H1 (cell line): ENCODE data around the gene RPS3. TPM values are rescaled to one million over a fixed set of nuclear protein-coding genes. Genes with fewer than 3 reads are reported as not detected.

Source experiments
- CTCF ChIA-PET: fragments of 300-600 bp; sonication (Branson Sonifier 250); formaldehyde crosslinking; loops from one replicate; lab custom pipeline; 2021; ENCODE audit not compliant: partially characterized antibody; lab: Charles Lee
- POLR2A ChIA-PET: fragments of 300-600 bp; sonication (Branson Sonifier 250); formaldehyde crosslinking; loops from one replicate; lab custom pipeline; 2021; ENCODE audit warnings: inconsistent platforms; ENCODE audit not compliant: partially characterized antibody; lab: Charles Lee
- DNase-seq, 2 experiments: peaks; one replicate each; pipeline versions ENCODE4 v3.0.0 to v3.0.0-alpha.2; 2010 to 2022; ENCODE audit warnings: low spot score in 2 of 2, low read depth in 1 of 2, mixed read lengths in 1 of 2
- FAIRE-seq: peaks from 2 replicates; lab custom pipeline; 2011; peaks lifted over from hg19 to GRCh38; lab: Jason Lieb, UNC
- H2AFZ ChIP-seq: 2 replicates; pipeline ENCODE4 v1.8.1; 2012; ENCODE audit warnings: low read length, inconsistent platforms
- H2AK5ac ChIP-seq: 2 replicates; pipeline ENCODE4 v1.6.1; 2013; ENCODE audit warnings: low read depth, low read length
- H2BK120ac ChIP-seq: replicated peaks from 2 replicates; pipeline ENCODE3; 2013; ENCODE audit warnings: low read depth, low read length, inconsistent platforms
- H2BK12ac ChIP-seq: 2 replicates; pipeline ENCODE4 v1.6.1; 2013; ENCODE audit warnings: low read depth, low read length
- H2BK15ac ChIP-seq: 2 replicates; pipeline ENCODE4 v1.6.1; 2013; ENCODE audit warnings: low read length
- H2BK20ac ChIP-seq: 2 replicates; pipeline ENCODE4 v1.6.1; 2013; ENCODE audit warnings: low read length
- H2BK5ac ChIP-seq: 2 replicates; pipeline ENCODE4 v1.6.1; 2013; ENCODE audit warnings: low read depth, low read length
- H3K14ac ChIP-seq: 2 replicates; pipeline ENCODE4 v1.6.1; 2013; ENCODE audit warnings: inconsistent platforms; ENCODE audit not compliant: insufficient read length
- H3K18ac ChIP-seq: 2 replicates; pipeline ENCODE4 v1.6.1; 2013; ENCODE audit warnings: low read length; ENCODE audit errors: extremely low read depth
- H3K23ac ChIP-seq: 2 replicates; pipeline ENCODE4 v1.6.1; 2013; ENCODE audit warnings: inconsistent platforms; ENCODE audit not compliant: insufficient read length
- H3K23me2 ChIP-seq: 2 replicates; pipeline ENCODE4 v1.6.1; 2013; ENCODE audit warnings: low read depth, low read length
- H3K27ac ChIP-seq: 2 replicates; pipeline ENCODE4 v1.6.1; 2011; ENCODE audit warnings: low read depth, low read length, inconsistent platforms
- H3K27me3 ChIP-seq, 4 experiments: replicated peaks in 1 of 4; 1 replicate in 1 of 4; 2 replicates in 3 of 4; pipeline versions ENCODE4 v1.6.1 to v1.8.1; 2011 to 2013; ENCODE audit warnings: low read length in 3 of 4, mild to moderate bottlenecking in 3 of 4, inconsistent platforms in 2 of 4, mixed read lengths in 2 of 4, moderate library complexity in 1 of 4; ENCODE audit not compliant: control insufficient read depth in 3 of 4, insufficient read depth in 3 of 4; ENCODE audit errors: extremely low read depth in 1 of 4
- H3K36me3 ChIP-seq, 4 experiments: 2 replicates each; pipeline versions ENCODE4 v1.6.1 to v1.8.1; 2011 to 2013; ENCODE audit warnings: mild to moderate bottlenecking in 4 of 4, low read length in 3 of 4, moderate library complexity in 2 of 4, control low read depth in 1 of 4, inconsistent platforms in 1 of 4; ENCODE audit not compliant: insufficient read depth in 4 of 4, control insufficient read depth in 2 of 4
- H3K4ac ChIP-seq: replicated peaks from 2 replicates; pipeline ENCODE3; 2013; ENCODE audit warnings: low read length, low read depth, mixed read lengths, inconsistent platforms; ENCODE audit not compliant: insufficient read length
- H3K4me1 ChIP-seq, 4 experiments: replicated peaks in 1 of 4; 1 replicate in 1 of 4; 2 replicates in 3 of 4; pipeline versions ENCODE4 v1.6.1 to v1.8.1; 2011 to 2013; ENCODE audit warnings: low read length in 3 of 4, inconsistent platforms in 2 of 4, mixed read lengths in 1 of 4; ENCODE audit not compliant: insufficient read depth in 4 of 4, control insufficient read depth in 3 of 4
- H3K4me2 ChIP-seq, 2 experiments: 2 replicates each; pipeline versions ENCODE4 v1.6.1 to v1.8.1; 2011 to 2013; ENCODE audit warnings: low read depth in 2 of 2, low read length in 2 of 2, control low read depth in 1 of 2, inconsistent platforms in 1 of 2, mild to moderate bottlenecking in 1 of 2; ENCODE audit not compliant: insufficient read depth in 1 of 2
- H3K4me3 ChIP-seq, 4 experiments: fragments of 200-600, 300-600 bp in 1 of 4; sonication (generic), shearing (Covaris generic), sonication (Bioruptor Twin) in 1 of 4; 2 replicates each; pipeline versions ENCODE4 v1.5.1 to v1.8.1; 2011 to 2016; ENCODE audit warnings: low read length in 4 of 4, low read depth in 3 of 4, control low read depth in 2 of 4, inconsistent platforms in 2 of 4, mild to moderate bottlenecking in 2 of 4, mixed read lengths in 1 of 4, moderate library complexity in 1 of 4; ENCODE audit not compliant: insufficient read depth in 2 of 4; ENCODE audit errors: extremely low read depth in 1 of 4
- H3K56ac ChIP-seq: replicated peaks from 2 replicates; pipeline ENCODE3; 2013; ENCODE audit warnings: low read depth, mild to moderate bottlenecking, mixed read lengths, low read length, inconsistent platforms; ENCODE audit not compliant: insufficient read length
- H3K79me1 ChIP-seq: 2 replicates; pipeline ENCODE4 v1.6.1; 2013; ENCODE audit warnings: low read depth, low read length, control low read depth
- H3K79me2 ChIP-seq, 2 experiments: 2 replicates each; pipeline versions ENCODE4 v1.6.1 to v1.8.1; 2012 to 2013; ENCODE audit warnings: low read length in 2 of 2, mild to moderate bottlenecking in 2 of 2, inconsistent platforms in 1 of 2; ENCODE audit not compliant: insufficient read depth in 2 of 2, control insufficient read depth in 1 of 2
- H3K9ac ChIP-seq, 4 experiments: replicated peaks in 1 of 4; 1 replicate in 1 of 4; 2 replicates in 3 of 4; pipeline versions ENCODE4 v1.6.1 to v1.8.1; 2011 to 2013; ENCODE audit warnings: low read depth in 3 of 4, low read length in 3 of 4, control low read depth in 2 of 4, mild to moderate bottlenecking in 2 of 4, moderate library complexity in 2 of 4, inconsistent platforms in 1 of 4; ENCODE audit errors: extremely low read depth in 1 of 4
- H3K9me3 ChIP-seq, 2 experiments: 2 replicates each; pipeline versions ENCODE4 v1.6.1 to v1.8.1; 2012 to 2013; ENCODE audit warnings: mild to moderate bottlenecking in 2 of 2, moderate library complexity in 2 of 2, control low read depth in 1 of 2, inconsistent platforms in 1 of 2, low read depth in 1 of 2, low read length in 1 of 2, mixed read lengths in 1 of 2; ENCODE audit not compliant: insufficient read depth in 2 of 2
- H4K20me1 ChIP-seq, 2 experiments: replicated peaks in 1 of 2; 2 replicates each; pipeline versions ENCODE3 to v1.8.1; 2011 to 2013; ENCODE audit warnings: inconsistent platforms in 2 of 2, low read length in 2 of 2, mild to moderate bottlenecking in 1 of 2; ENCODE audit not compliant: insufficient read depth in 2 of 2, control insufficient read depth in 1 of 2
- H4K5ac ChIP-seq: 2 replicates; pipeline ENCODE4 v1.6.1; 2013; ENCODE audit warnings: low read length, low read depth, mixed read lengths, inconsistent platforms; ENCODE audit not compliant: insufficient read length
- H4K8ac ChIP-seq: 2 replicates; pipeline ENCODE4 v1.8.0; 2013; ENCODE audit warnings: mild to moderate bottlenecking, moderate library complexity, low read length, inconsistent platforms; ENCODE audit not compliant: insufficient read depth; ENCODE audit errors: extremely low read depth
- H4K91ac ChIP-seq: replicated peaks from 2 replicates; pipeline ENCODE3; 2013; ENCODE audit warnings: low read length, mixed read lengths, inconsistent platforms; ENCODE audit not compliant: insufficient read length
- E2F6 ChIP-seq: IDR thresholded peaks from 2 replicates; pipeline ENCODE4 v1.6.1; 2012; ENCODE audit warnings: inconsistent platforms
- GABPA ChIP-seq: IDR thresholded peaks from 2 replicates; pipeline ENCODE4 v1.6.1; 2011; ENCODE audit warnings: mild to moderate bottlenecking, low read length, moderate library complexity, borderline replicate concordance; ENCODE audit not compliant: insufficient read depth
- KDM4A ChIP-seq: IDR thresholded peaks from one replicate; pipeline ENCODE4 v1.7.1; 2012; ENCODE audit warnings: low read depth, mild to moderate bottlenecking, moderate library complexity, low read length, inconsistent platforms; ENCODE audit not compliant: severe bottlenecking
- NRF1 ChIP-seq: IDR thresholded peaks from 2 replicates; pipeline ENCODE4 v1.6.1; 2011; ENCODE audit warnings: mild to moderate bottlenecking, low read depth, low read length, improper control_type of control experiment
- POLR2AphosphoS5 ChIP-seq: IDR thresholded peaks from 2 replicates; pipeline ENCODE4 v1.6.1; 2011; ENCODE audit warnings: low read depth, low read length
- RAD21 ChIP-seq, 2 experiments: IDR thresholded peaks in 1 of 2; conservative IDR thresholded peaks in 1 of 2; 2 replicates each; pipeline ENCODE4 v1.6.1; 2011; ENCODE audit warnings: low read depth in 2 of 2, low read length in 2 of 2, improper control_type of control experiment in 1 of 2, inconsistent platforms in 1 of 2, mild to moderate bottlenecking in 1 of 2, moderate library complexity in 1 of 2
- RFX5 ChIP-seq: IDR thresholded peaks from 2 replicates; pipeline ENCODE4 v1.6.1; 2011; ENCODE audit warnings: low read depth, low read length, improper control_type of control experiment, borderline replicate concordance
- RNF2 ChIP-seq: fragments of 200-900, 300-1000 bp; sonication (generic); IDR thresholded peaks from 2 replicates; pipeline ENCODE4 v1.7.1; 2016; ENCODE audit warnings: borderline replicate concordance, low read depth, mild to moderate bottlenecking, antibody characterized with exemption, low read length; ENCODE audit not compliant: poor library complexity, severe bottlenecking; ENCODE audit errors: missing control alignments
- SIN3A ChIP-seq, 2 experiments: IDR thresholded peaks in 1 of 2; conservative IDR thresholded peaks in 1 of 2; 2 replicates each; pipeline ENCODE4 v1.6.1; 2011 to 2012; ENCODE audit warnings: low read length in 2 of 2, improper control_type of control experiment in 1 of 2, low read depth in 1 of 2, mild to moderate bottlenecking in 1 of 2
- SIRT6 ChIP-seq: IDR thresholded peaks from one replicate; pipeline ENCODE4 v1.7.1; 2012; ENCODE audit warnings: low read length, inconsistent platforms
- SP4 ChIP-seq: IDR thresholded peaks from 2 replicates; pipeline ENCODE4 v1.6.1; 2012; ENCODE audit warnings: low read length, inconsistent platforms
- SUZ12 ChIP-seq: fragments of 200-600 bp; sonication (generic); IDR thresholded peaks from 2 replicates; pipeline ENCODE4 v1.6.1; 2012; ENCODE audit warnings: mild to moderate bottlenecking, inconsistent platforms, low read length, moderate library complexity, mixed read lengths
- WGBS, 2 experiments: shearing (Covaris generic) in 1 of 2; methylation state at CpG; one replicate each; pipeline versions ENCODE4 v1.1.6 to v1.1.7; 2013 to 2015; ENCODE audit warnings: low lambda C conversion rate in 2 of 2, mixed read lengths in 2 of 2, inconsistent platforms in 1 of 2, low coverage in 1 of 2, missing lambda C conversion rate in 1 of 2; ENCODE audit not compliant: insufficient replicate concordance in 2 of 2, insufficient coverage in 1 of 2, insufficient read length in 1 of 2; ENCODE audit errors: extremely low coverage in 1 of 2, missing lambda C conversion rate in 1 of 2; 5-methylcytosine and 5-hydroxymethylcytosine counted together
- polyA plus RNA-seq, 7 experiments: library from polyadenylated mRNA; depleted of rRNA in 3 of 7; stranded (reverse) in 5 of 7; unstranded in 2 of 7; fragments of >200 nt in 5 of 7; fragments of 200-250 nt in 2 of 7; gene quantifications; 1 replicate in 5 of 7; 2 replicates in 1 of 7; 4 replicates in 1 of 7; pipeline versions ENCODE4 v1.2.1 to v1.2.3, GENCODE V29; 2011 to 2013; ENCODE audit warnings: missing spikeins in 2 of 7, mixed read lengths in 2 of 7
- total RNA-seq: library from RNA; stranded (reverse); fragmentation: NEBNext Ultra II Directional; extraction: Animal tissue kit (Norgen Biotek cat#: 25700); gene quantifications from 2 replicates; pipeline ENCODE4 v1.2.1, GENCODE V29; 2021

Gene RPS3
- total and polyA plus RNA-seq, 2 of the 8 experiments (the other 6 are each of a cell fraction or from before 2014, with no cell fraction given), result 3,813 to 4,194 TPM

- no peak overlapping the region for H3K27ac ChIP-seq
- FAIRE-seq (no peak), DNase-seq (no peak)
- H2AK5ac ChIP-seq, result no peak overlapping the region
- H3K4me3 ChIP-seq, result no peak overlapping the region
- H3K9me3 ChIP-seq, result peaks cover 6 to 11% of the 10 kb centered on the region in 2 experiments; a peak in 3 of 4 replicates
- no peaks in the 10 kb centered on the region for H3K79me1 ChIP-seq
- peaks cover 0 to 24% (median 12%) of the 10 kb centered on the region in 4 experiments; a peak in 6 of 7 replicates for H3K4me1 ChIP-seq
- no peak overlapping the region for H2BK12ac ChIP-seq
- POLR2A ChIA-PET, result interaction anchor here (0.8 to 27.9 kb wide), 6 partner anchors 20 to 142 kb away, joined by 3 to 570 read pairs (median 3); partner anchors contain the start of genes RPS3 and SERPINH1
- H3K4me2 ChIP-seq, result no peak overlapping the region
- no peak overlapping the region for H3K18ac ChIP-seq
- peaks cover 8% of the 10 kb centered on the region; the same call in 1 of the 2 replicates for H3K23me2 ChIP-seq
- H4K5ac ChIP-seq, result no peak overlapping the region
- no peak overlapping the region for H2AFZ ChIP-seq
- WGBS, 2 experiments, result 91% methylated on average over 4 of the region's 4 CpGs; no CpG with 5 or more reads in 1 of the 2 experiments
- no peak overlapping the region for H4K91ac ChIP-seq
- H3K36me3 ChIP-seq, result peaks cover 0 to 14% (median 0%) of the 10 kb centered on the region in 4 experiments; a peak in 3 of 8 replicates
- H2BK15ac ChIP-seq, result no peak overlapping the region
- H3K79me2 ChIP-seq, result no peaks in the 10 kb centered on the region
- H3K27me3 ChIP-seq, result peaks cover 34 to 50% (median 44%) of the 10 kb centered on the region in 4 experiments
- no peak overlapping the region for H3K14ac ChIP-seq
- H3K23ac ChIP-seq, result no peak overlapping the region
- no peak overlapping the region for H2BK120ac ChIP-seq
- no peak overlapping the region for H4K8ac ChIP-seq
- no peak overlapping the region for H2BK20ac ChIP-seq
- no peak overlapping the region; the same call in 1 of the 2 replicates for H2BK5ac ChIP-seq
- peaks cover 4 to 5% of the 10 kb centered on the region in 2 experiments for H4K20me1 ChIP-seq
- H3K9ac ChIP-seq, result no peak overlapping the region
- H3K4ac ChIP-seq, result no peak overlapping the region
- CTCF ChIA-PET, result interaction anchor here (1.1 to 13.1 kb wide), 14 partner anchors 8 to 187 kb away, joined by 3 to 133 read pairs (median 5); partner anchors contain the start of gene GDPD5
- no peak overlapping the region for H3K56ac ChIP-seq
- no peak for TF ChIP-seq RFX5
- no peak for TF ChIP-seq SIN3A (conservative IDR thresholded peaks at IDR 0.05 in 1 of 2, IDR thresholded peaks at IDR 0.05 in 1 of 2; ENCODE audit: low read depth in 1 of 2, low read length in 2 of 2)
- no peak for TF ChIP-seq SUZ12
- no peak for TF ChIP-seq GABPA
- no peak for TF ChIP-seq SIRT6
- TF ChIP-seq RAD21 (IDR thresholded peaks at IDR 0.05 in 1 of 2, conservative IDR thresholded peaks at IDR 0.05 in 1 of 2; ENCODE audit: low read depth in 2 of 2, low read length in 2 of 2), result no peak
- no peak for TF ChIP-seq KDM4A
- TF ChIP-seq SP4, result no peak
- no peak for TF ChIP-seq POLR2AphosphoS5
- TF ChIP-seq RNF2, result no peak
- TF ChIP-seq NRF1, result no peak
- TF ChIP-seq E2F6, result no peak
These were observed 34.7 kb downstream of the RPS3 start for GRCh38 chr11:75434051-75434450.
